GM19025 (cell line): ENCODE results near the gene MYMX.
"Not testable (repeated sequence)": the region's sequence is repeated elsewhere in the genome, so short reads cannot be mapped to it uniquely, and the experiment has no call there.

ENCODE experiments used
- ATAC-seq: cut with Tn5 transposase; IDR thresholded peaks from one replicate; pipeline ENCODE4 v1.9.1; 2021; ENCODE audit warnings: mild to moderate bottlenecking, low read depth, moderate library complexity; ENCODE audit not compliant: unreplicated experiment

Gene MYMX

GRCh38 chr6:44185953-44186634 lies 30.6 kb upstream of the MYMX start:
- ATAC-seq, result no peak

DNA sequence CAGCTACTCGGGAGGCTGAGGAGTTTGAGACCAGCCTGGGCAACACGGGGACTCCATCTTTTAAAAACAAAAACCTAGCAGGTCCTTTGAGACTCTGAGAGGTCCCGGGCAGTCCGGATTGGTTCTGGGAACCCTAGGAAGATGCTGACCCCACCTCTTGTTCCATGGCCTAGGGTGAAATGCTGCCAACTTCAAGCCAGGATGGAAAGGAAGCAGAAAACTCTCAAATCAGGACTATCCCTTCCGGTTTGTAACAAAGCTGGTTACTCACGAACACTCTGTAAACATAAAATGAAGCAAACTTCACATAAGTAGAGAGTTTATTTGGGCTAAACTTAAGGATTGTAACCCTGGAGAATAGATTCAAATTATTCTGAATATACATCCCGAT lies 30.1 kb upstream of the MYMX start:
- no peak for ATAC-seq

- ATAC-seq, result no peak
Observed at GRCh38 chr6:44188819-44189218, 27.9 kb upstream of the MYMX start.

DNA sequence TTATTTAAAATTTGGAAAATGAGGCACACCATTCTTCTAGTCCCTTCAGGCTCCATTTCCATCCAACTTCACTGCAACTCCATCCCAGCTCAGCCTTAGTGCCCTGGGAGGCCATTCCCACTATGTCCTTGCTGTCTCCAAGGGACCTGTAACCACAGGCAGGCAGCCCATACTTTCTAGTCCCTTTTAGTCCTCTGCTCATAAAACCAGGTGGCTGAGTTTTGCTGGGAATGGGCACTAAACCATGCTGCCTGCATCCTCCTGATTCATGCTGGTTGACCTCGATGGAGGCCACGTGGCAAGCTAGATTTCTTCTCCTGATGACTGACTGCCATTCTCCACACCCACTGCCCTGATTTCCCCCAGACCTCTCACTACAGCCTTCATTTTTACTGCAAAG lies 27.5 kb upstream of the MYMX start:
- ATAC-seq, result no peak

DNA sequence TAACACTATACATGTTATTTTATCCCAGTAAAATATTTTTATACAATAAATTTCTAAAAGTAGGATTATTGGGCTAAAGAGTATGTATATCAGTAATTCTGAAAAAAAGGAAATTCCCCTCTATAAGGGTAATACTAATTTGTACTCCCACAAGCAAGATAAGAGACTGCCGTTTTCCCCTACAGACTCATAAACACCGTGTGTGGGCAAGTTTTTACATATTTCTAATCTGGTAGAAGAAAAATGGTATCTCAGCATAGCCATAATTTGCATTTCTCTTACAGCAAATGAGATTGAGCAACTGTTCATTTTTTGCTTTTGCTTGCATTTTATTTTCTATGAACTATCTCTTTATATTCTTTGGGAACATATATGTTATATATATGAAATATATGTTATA lies 26.0 kb upstream of the MYMX start:
- ATAC-seq, result no peak

DNA sequence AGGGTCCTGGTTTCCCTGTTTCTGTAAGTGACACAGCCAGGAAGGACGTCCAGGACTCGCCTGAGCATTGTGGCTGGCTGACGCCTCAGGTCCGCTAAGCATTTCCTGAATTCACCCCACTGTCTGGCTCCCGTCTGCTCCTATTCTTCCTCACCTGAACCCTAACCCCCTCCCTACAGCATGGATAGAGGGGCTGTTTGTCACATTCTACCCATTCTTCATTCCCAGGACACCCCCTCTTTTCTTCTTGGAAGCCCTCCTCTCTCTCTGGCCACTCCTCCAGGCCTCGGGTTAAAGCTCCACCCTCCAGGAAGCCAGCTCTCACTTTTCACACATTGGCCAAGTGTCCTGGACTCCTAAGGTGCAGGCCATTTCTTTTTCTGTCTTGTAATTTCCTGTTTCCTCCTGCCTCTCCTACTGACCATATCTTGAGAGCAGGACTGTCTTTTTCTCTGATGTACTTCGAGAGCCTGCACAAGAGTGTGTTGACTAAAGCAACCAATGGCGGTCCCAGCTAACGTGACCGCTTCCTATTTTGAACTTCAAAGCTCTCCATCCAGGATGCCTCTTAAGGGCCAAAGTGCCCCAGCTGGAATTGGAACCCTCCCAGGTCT lies 24.2 kb upstream of the MYMX start:
- no peak for ATAC-seq

- ATAC-seq, result no peak
Observed at GRCh38 chr6:44193307-44193910, 23.3 kb upstream of the MYMX start.

DNA sequence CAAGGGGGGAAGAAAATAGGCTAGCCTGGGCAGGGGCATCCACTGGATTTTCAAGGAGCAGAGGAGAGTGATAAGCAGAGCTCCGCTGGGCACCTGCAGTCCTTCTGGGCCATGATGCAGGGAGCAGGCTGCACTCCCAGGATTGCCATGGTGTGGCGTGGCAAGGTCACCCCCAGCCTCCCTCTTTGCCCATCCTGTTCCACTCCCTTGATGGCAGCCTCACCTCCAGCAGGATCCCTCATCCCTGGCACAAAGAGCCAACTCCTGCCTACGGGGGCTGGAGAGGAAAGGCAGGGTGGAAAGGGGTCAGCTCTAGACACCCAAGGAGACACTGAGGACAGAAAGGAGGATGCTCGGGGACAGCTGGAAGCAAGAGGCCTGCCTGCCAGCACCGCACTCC lies 22.4 kb upstream of the MYMX start:
- ATAC-seq, result no peak

DNA sequence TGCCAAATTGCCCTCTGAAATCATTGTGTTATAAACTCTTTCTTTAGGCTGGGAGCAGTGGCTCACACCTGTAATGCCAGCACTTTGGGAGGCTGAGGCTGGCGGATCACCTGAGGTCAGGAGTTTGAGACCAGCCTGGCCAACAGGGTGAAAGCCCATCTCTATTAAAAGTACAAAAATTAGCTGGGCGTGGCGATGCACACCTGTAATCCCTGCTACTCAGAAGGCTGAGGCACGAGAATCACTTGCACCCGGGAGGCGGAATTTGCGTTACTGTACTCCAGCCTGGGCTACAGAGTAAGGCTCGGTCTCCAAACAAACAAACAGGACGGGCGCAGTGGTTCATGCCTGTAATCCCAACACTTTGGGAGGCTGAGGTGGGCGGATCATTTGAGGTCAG lies 20.4 kb upstream of the MYMX start:
- ATAC-seq, result not testable (repeated sequence)

DNA sequence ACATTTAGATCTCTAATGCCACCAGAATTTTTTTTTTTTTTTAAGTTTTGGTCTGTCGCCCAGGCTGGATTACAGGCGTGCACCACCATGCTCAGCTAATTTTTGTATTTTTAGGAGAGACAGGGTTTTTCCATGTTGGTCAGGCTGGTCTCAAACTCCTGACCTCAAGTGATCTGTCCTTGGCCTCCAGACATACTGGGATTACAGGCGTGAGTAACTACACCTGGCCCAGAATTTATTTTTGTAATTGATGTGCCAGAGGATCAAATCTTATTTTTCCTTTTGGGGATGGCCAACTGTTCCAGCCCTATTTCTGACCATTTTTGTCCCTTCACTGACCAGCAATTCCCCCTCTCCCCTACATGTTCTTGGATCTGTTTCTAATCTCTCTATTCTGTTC lies 18.0 kb upstream of the MYMX start:
- ATAC-seq, result no peak

DNA sequence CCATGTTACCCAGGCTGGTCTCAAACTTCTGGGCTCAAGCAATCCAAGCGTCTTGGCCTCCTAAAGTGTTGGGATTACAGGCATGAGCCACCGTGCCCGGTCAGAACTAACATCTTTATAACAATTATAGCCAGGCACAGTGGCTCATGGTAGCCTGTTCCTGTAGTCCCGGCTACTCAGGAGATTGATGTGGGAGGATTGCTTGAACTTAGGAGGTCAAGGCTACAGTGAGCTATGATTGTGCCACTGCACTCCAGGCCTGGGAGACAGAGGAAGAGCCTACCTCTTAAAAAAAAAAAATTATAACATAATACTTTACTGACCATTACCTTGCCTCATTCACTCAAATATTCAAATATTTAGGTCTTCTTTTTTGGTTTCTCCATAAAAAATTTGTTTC lies 16.8 kb upstream of the MYMX start:
- ATAC-seq, result no peak

- ATAC-seq, result no peak
Observed at GRCh38 chr6:44201200-44201599, 15.5 kb upstream of the MYMX start.

- no peak for ATAC-seq
Observed at GRCh38 chr6:44201638-44202303, 15.0 kb upstream of the MYMX start.

GRCh38 chr6:44202332-44202971 lies 14.3 kb upstream of the MYMX start:
- no peak for ATAC-seq

GRCh38 chr6:44202972-44203750 lies 13.6 kb upstream of the MYMX start:
- no peak for ATAC-seq

DNA sequence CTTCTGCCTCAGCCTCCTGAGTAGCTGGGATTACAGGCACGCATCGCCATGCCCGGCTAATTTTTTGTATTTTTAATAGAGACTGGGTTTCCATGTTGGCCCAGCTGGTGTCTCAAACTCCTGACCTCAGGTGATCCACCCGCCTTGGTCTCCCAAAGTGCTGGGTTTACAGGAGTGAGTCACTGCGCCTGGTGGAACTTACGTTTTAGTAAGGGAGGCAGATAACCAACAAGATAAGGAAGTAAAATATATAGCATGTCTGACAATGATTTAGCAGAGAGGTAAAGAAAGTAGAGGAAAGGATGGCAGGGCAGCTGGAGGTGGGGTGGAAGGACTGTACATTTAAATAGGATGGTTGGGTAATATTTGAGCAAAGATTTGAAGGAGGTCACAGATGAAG lies 12.8 kb upstream of the MYMX start:
- ATAC-seq, result no peak

DNA sequence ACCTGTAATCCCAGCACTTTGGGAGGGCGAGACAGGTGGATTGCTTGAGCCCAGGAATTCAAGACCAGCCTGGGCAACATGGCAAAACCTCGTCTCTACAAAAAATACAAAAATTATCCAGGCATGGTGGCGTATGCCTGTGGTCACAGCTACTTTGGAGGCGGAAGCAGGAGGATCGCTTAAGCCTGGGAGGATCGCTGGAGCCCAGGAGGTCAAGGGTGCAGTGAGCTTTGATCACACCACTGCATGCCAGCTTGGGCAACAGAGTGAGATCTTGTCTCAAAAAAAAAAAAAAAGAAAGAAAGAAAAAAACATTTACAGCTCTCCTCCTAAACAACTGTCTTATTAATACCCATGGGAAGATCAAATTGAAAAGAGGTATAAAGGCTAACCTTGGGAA lies 8.8 kb upstream of the MYMX start:
- no peak for ATAC-seq

- ATAC-seq, result no peak
Observed at GRCh38 chr6:44211284-44211683, 5.4 kb upstream of the MYMX start.

- ATAC-seq, result no peak
Observed at GRCh38 chr6:44214307-44214706, 2.4 kb upstream of the MYMX start.

GRCh38 chr6:44217332-44218143 lies 812 bp downstream of the MYMX start:
- ATAC-seq, result no peak
